NCI-H748 treated with DMSO at 0.1 percent for 48 hours (cell line): ENCODE results near the gene CERS3.

Experiments used
- DNase-seq: peaks from one replicate; lab custom pipeline; 2025; lab: John Stamatoyannopoulos, UW

Gene CERS3

DNA sequence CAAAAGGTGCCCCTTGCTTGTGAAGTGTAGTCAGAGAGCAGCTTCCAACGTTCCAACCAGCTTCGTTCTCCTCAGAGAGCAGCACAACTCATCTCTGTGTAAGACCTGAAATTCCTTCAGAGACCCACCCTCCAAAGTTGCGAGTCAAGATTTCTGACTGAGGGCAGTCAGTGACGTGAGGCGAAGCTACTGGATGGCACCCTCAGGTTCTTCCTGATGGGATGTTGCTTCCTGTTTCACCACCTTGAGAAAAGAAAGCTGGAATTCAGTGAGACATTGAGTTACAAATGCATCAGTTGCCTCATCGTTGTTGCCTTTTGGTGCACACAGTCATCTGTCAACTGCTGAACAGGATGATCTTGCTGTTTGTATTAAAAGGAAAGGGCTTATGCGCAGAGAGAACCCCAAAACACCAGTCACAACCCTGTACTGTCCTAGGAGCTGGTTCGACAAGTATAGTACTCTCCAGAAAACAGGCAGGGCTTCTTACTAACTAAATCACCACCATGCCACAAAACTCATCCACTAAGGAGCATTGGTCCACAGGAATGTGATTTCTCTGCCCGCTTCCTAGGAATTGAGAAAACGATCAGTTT, at the start of gene CERS3:
TSS of gene CERS3 (minus strand) at position 118 of the 596 bp plus-strand sequence. CDS start 27,101 bp downstream, outside the sequence.
- no peak for DNase-seq

DNA sequence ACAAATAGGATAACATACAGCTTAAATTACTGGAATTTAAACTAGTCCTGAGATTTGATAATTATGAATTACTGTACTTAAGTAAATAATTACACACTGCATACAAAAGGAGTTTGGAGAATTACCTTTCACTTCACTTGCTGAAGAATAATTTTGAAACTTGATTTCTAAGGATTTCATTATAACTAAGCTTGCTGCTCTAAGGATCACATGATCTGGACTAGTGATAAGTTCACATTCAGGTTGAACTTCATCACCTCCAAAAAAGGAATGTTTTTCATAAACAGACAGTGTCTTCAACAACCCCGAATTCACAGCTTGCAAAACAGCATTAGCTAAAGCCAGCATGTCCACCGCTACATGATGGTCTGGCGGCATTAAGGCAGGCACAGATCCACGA, 44.8 kb upstream of the CERS3 start:
- no peak for DNase-seq

DNA sequence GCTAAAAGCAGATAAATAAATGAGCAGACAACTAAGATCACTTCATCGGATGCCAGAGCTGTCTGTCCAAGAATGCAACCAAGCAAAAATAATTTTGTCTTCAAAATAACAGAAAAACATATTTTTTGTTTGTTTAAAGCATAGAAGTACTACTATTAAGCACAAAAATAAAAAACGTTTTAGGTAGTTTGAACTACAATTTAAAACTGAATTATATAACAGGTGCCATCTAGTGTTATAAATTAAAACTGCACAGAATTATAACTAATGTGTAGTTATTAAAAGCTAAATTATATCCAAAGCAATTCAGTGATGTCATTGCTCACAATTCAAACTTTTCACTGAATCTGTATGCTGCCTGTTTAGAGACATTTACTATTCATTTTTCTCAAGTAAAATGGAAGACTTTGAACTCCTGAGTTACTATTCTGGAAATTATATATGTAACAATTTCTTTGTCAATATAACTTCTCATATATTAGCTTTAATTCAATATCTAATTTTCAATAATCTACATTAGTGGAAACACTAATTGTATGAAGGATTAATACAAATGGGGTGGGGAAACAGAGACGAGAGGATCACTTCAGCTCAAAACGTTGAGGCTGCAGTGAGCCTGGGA, 43.7 kb upstream of the CERS3 start:
- DNase-seq: no peak

DNA sequence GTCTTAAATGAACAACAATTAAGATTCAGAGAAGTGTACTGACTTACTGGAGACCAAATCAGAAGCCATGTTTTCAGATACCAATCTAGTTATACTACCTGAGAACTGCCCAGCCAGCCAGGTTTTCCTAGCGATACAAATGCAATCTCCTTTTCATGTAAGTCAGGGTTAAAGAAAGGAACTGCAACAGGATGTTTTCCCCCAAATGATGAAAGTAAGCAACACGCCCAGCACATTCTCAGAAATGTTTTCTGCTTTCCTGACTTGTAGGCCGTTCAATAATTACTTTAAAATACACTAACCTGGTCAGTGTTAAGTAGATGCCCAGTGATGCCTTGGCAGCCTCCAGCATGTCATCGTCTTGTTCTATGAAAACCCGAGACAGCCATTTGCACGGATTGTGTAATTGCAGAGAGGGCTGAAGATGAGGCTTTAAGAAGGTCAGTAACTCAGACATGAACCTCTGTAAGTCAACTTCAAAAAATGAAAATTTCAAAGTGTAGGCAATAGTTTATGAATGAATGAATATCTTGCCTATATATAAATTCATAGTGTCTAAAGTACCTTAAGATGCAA, 42.9 kb upstream of the CERS3 start:
- DNase-seq: no peak

DNA sequence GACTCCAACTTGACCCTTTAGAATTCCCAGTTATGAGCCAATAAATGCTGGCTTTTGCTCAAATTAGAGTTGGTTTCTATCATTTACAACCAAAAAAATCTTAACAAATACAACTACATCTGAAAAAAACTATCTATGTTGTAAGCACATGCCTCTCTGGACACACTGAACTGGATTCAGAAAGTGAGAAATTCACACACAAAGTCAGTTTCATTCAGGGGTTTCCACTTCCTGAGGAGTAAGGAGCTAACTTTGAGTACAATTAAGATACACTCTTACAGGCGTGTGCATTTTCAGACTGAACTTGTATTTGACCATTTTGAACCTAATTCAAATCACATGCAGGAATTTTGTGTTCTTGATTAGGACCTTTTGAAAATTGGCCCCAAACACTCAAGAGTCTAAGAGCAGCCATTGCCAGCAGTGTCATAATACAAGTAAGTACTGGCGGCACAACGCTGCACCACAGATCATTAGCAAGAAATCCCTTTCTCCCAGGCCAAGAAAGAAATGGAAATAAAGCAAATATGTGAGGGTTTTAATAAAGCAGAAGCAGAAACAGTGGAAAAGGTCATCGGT, 42.1 kb upstream of the CERS3 start:
- DNase-seq: no peak

DNA sequence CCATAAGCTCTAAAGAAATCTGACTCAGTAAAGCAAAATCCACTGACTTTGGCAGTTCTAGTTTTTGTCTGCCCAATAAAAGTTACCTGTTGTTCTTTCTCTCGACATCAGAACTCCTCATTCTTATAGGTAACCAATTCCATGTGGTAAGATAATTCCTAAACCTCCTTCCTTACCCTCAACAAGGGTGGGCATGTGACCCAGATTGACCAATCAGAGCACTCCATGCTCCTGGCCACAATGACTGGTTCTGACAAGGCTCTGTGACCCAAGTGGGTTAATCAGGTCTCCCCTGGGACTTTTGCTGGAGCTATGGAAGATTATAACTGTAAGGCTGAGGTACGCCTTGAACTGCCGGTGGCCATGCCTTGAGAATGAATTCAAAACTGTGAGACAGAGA, 41.5 kb upstream of the CERS3 start:
- no peak for DNase-seq

DNA sequence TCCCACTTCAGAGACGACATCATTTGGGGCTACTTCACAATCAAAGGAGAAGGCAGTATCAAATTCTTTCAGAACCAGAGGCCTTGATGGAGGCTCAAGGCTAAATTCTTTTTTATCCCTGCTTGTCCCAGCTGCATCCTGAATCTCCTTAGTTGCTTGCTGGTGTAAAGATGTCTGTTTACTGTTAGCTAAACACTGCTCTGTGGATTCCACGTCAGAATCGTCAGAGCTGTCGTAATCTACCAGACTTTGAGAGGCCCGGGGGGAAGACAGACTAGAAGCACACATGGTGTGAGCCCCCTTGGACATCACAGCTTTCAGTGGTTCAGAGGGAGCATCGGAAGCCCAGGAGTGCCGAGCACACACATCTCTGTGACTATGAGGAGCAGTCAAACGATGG, 40.6 kb upstream of the CERS3 start:
- no peak for DNase-seq

DNA sequence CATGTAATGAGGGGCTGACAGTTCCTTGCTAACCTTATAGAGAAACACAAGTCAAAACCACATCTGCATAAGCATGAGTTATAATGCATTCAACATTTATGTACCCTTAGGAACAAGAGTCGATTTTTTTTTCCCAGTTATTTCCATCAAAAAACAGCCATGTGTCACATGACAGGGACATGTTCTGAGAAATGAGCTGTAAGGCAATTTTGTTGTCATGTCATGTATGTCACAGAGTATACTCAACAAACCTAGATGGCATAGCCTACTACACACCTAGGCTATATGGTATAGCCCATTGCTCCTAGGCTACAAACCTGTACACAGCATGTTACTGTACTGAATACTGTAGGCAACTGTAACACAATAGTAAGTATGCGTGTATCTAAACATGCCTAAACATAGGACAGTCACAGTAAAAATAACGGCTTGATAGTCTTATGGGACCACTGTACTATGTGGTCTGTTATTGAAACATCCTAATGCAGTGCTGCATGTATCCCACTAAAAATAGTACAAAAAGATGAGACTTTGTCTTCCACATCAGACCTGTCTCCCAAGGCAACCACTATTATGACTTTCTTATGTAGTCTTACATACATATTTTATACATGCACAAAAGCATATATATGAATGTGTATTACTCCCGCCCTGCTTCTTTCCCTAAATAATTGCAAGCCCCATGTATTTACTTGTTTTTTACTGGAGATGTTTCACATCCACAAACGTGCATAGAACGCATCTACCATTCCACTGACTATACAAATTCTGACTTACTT, 38.3 kb upstream of the CERS3 start:
- DNase-seq: no peak

DNA sequence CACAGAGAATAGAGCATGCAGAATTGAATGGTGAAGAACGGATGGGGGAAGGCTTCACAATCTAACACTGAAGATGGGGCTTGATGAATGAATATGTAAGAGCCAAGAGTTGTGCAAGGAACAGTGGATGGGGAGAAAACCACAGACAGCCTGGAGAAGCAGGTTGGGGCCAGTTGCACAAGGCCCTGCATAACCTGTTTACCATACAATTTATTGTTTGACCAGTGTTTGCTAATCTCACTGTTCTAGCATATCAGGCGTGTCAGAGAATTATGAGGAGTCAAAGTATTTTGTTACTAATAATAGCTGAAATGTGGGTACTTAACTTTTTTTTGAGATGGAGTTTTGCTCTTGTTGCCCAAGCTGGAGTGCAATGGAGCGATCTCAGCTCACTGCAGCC, 36.8 kb upstream of the CERS3 start:
- DNase-seq: no peak

DNA sequence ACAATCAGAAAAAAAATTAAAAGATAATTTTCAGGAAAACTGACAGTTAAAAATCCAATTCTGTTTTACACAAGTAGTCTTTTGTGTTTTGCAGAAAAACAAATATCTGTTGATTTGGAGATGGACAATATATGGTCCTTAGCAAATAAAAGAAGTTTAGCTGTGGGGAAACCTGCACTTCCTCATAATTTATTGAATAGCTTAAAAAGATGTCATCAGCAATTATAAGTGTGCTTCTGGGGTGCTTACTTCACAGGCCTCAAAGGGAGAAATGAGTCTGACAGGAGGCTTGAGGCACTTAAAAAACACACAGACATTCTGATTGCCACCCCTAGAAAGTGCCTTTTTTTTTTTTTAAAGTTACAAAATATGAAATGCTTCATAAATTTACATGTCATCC, 31.6 kb upstream of the CERS3 start:
- no peak for DNase-seq

DNA sequence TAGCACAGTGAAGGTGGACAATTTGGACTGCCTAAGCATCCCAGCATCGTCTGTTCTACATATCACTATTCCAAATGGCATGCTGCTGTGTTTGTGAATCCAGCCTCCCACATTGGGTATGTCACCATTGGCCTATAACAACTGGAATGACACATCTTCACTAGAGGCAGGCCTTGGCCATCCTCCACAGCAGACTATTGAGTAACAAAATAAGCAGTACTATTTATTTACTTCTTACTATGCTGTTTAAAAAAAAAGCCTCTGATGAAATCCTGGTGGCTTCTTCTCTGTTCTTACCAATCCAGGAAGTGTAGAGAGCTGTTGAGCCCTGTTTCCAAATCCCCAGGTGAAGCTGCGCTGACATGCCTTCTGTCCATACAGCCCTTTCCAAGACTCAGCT, 30.6 kb upstream of the CERS3 start:
- DNase-seq: no peak

DNA sequence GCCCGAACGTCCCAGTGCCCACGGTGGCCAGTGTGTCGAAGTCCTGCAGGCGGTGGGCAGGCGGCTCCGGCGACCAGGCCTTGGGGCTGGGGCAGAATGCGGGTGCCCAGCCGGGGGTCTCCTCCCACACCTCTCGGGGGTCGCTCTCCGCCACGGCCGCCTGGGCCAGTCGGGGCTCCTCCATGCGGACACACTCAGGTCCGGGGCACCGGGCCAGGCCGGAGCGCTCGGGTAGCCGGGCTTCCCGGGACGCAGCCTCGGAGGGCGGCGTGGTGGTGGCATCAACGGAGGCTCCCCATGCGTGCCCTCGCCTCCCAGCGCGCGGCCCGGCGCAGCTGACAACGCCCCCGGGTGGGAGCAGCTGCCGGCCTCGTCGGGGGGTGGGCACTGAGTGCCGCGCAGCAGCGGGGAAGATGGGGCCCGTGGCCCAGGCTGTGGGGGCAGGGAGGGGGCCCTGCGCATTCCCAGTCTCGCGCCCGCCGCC, 30.1 kb upstream of the CERS3 start:
- DNase-seq: no peak

DNA sequence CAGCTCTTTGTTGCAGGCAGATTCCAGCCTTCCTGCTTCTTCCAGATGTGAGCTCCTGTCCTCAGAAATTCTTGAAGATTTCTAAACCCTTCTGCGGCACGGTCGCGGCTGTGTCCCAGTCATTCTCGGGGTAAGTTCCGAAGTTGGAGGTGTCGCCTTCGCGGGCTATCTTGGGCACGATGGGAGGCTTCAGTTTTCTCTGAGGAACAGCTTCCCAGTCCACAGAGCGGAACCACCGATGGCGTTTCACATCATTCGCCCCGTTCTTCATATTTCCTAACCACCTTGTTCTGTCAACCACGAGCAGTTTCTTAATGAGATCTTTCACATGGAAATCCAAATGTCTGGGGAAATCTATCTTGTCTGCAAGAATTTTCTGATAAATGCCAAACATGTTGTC, 24.7 kb upstream of the CERS3 start:
- no peak for DNase-seq

DNA sequence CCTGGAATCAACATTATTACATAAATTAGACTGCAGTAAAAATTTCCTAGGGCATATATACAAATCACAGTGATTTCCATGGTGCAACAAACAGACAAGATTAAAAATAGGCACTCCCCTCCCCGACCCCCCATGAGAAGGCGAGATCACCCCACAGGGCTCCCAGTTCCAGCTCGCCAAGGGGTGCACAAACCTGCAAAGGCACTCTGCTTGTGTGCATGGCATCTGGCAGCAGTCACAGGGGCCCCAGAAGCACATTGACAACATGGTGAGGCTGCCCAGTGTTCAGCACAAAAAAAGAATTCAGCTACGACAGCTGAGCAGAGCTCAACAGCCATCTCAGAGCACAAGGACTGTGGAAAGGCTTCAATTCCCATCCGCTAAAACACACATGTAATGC, 19.2 kb upstream of the CERS3 start:
- no peak for DNase-seq

DNA sequence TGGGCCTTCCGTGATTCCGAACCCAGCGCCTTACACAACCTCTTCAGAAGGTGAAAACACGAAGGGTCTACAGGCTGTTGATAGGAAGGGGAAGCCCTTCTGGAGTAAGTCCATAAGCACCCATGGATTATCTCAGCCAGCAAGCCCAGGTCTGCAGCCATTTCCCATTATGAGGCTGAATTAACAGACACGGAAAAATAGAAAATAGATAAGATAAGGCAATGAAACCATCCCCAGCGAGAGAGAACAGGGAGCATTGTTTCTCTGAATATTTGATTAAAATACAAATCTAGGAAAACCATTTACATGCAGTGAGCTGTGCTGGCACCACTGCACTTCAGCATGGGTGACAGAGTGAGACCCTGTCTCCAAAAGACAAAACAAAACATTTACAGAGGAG, 16.2 kb upstream of the CERS3 start:
- DNase-seq: no peak

DNA sequence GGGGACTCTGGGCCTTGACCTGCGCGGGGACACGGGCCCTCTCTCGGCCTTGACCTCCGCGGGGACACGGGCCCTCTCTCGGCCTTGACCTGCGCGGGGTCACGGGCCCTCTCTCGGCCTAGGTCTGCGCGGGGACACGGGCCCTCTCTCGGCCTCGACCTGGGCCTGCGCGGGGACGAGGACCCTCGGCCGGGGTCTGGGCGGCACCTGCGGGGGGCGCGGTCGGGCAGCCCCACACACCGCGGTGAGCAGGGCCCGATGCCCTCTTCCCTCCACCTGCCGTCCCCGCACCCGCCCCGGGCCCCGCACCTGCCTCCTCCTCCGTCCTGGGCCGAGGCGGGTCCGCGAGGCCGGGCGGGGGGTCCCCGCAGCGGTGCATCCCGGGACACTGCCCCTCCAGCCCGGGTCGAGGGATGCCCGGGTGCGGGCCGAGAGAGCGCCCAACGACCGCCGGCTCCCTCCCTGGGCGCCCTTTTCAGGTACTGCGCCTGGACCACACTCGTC, 15.6 kb upstream of the CERS3 start:
- DNase-seq: no peak

DNA sequence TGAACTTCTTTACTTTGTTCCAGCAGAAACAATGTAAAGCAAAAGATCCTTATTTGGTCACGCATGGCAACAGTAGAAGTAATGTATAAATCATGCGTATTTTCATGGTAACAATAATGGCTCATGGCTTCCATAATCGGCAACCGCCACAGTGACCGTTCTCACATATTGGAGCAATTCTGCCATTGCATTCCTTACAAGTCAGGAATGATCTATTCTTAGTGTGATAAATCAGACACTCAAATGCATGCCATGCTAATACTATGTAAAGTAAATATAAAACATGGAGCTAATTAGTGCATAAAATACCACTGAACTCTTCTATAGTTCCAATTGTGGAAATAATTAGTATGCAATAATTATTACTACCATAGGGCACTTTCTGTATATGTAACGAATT, 13.5 kb upstream of the CERS3 start:
- no peak for DNase-seq

DNA sequence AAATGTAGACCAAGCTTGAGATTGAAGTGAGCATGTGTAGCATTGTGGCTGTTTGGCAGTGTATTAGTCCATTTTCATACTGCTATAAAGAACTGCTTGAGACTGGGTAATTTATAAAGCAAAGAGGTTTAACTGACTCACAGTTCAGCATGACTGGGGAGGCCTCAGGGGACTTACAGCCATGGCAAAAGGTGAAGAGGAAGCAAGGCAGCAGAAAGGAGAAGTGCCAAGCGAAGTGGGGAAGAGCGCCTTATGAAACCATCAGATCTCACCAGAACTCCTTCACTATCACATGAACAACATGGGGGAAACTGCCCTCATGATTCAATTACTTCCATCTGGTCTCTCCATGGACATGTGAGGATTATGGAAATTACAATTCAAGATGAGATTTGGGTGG, 8.6 kb upstream of the CERS3 start:
- DNase-seq: no peak

DNA sequence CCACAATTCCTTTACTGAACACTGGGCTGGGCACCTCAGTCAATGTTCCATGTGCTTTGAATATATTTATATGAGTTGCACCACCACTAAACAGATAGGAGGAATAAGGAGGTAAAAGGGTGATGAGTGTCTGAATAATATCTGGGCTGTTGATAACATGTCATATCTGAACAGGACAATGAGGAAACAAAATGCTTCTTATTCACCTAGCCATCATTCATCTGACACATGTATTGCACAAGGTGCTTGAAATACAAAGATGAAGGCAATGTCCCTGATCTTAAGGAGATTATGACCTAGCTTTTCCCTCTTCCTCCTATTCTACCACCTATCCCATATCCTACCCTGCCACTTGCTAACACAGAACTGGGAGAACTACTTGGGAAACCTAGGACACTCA, 8.0 kb upstream of the CERS3 start:
- no peak for DNase-seq

DNA sequence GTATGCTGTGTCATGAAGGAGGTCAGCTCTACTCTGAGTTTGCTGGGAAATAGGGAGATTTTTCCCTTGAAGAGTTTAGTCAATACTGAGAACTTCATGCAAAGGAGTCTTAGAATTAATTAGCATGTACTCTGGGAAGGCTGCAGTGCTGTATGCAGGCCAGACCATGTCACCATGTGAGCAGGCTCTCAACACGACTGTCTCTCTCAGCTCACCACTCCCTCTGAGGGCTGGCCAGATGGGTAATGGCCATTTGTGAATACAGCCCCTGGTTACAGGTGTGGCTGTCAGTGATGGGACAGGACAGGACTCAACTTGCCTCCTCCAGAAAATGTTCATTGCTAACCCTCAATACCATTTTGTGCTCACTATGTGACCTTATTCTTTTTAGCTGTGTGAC, 5.1 kb upstream of the CERS3 start:
- DNase-seq: no peak

DNA sequence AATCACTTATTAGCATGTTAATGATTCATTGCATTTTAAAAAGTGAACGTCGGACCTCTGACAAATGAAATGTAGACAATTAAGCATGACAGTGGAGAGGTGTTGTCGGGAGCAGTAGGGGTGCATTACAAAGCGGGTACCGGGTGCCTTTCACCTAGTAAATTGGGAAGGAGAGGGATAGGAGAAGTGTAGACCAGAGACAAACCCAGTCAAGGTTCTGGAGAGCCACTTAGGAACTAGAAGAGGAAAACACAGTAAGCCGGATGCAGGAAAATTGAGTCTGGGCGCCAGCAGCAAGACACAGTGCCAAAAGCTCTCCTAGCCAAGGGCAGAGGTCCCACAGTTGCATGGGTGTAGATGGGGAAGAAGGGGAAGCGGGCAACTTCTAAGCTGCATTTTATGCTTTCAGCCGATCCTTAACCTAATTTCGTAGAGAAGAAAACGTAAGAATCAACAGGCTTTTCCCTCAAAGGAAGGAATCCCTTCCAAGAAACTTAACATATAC, 3.1 kb upstream of the CERS3 start:
- DNase-seq: no peak

DNA sequence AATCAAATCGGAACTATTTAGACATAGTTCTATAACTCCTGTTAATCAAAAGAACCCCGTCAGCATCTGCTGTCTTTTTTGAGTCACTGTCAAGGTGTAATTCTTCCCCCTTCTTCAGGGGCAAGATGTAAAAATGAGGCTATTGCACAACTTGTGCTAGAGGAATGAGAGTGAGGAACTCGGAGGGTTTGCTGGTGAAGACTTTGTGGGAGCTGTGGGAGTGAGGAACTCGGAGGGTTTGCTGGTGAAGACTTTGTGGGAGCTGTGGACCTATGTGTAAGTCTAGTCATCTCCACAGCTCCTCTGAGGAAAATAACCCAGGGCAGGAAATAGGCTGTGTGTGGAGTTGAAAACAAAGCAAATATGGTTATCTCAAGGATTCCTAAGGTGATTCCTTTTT, 2.5 kb upstream of the CERS3 start:
- no peak for DNase-seq
